ENCODE measurements around the gene CCR4. TPM values are rescaled to one million over a fixed set of nuclear protein-coding genes. Genes with fewer than 3 reads are reported as not detected.

The CCR4 gene
- total and polyA plus RNA-seq, 7 donors, result 0.03 to 0.10 TPM; not detected in 5

DNA sequence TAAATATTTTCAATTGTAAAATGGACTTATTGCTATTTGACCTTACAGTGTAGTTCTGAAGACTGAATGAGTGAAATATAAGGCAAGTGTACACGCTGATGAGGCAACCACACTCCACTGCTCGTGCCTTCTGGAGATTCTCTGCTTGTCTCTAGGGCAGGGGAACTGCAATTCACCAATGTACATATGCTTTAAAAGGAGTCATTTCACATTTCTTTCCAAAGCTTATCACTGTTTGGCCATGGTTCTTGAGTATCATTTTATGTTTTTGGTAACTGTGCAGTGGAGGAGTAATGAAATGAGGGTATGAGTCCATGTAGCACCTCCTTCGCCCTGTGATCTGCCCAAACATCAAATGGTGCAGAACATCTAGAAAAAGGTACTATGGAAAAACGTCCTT is 43.7 kb downstream of the CCR4 start:
- no peak overlapping the region for H3K4me3 ChIP-seq
- TF ChIP-seq CTCF (IDR thresholded peaks at IDR 0.05), result no peak
- intact Hi-C loops (cut with DNase I), result no loop called here
- H3K9me3 ChIP-seq, result no peaks in the 10 kb centered on the region
- ATAC-seq (no peak), DNase-seq (no peak)
- WGBS, 3 donors, result 82 to 88% (median 83%) methylated on average over 4 of the region's 4 CpGs
- H3K4me1 ChIP-seq, result no peaks in the 10 kb centered on the region
- H3K36me3 ChIP-seq (ENCODE audit: insufficient read depth in 1 of 2, low read depth in 1 of 2), result peaks cover 0 to 17% of the 10 kb centered on the region in 2 donors
- no peak overlapping the region for H3K27ac ChIP-seq
- H3K27me3 ChIP-seq (ENCODE audit: insufficient read depth in 3 of 3, low read length in 2 of 3), result no peaks in the 10 kb centered on the region

- intact Hi-C loops (cut with DNase I), result no loop called here
- Histone ChIP-seq H3K9me3 (no peaks in the 10 kb centered on the region), H3K27me3 (ENCODE audit: insufficient read depth in 3 of 3, low read length in 2 of 3) (no peaks in the 10 kb centered on the region), H3K36me3 (ENCODE audit: insufficient read depth in 1 of 2, low read depth in 1 of 2) (peaks cover 0 to 23% of the 10 kb centered on the region in 2 donors), H3K27ac (no peak overlapping the region), H3K4me1 (no peaks in the 10 kb centered on the region), H3K4me3 (no peak overlapping the region)
- ATAC-seq (no peak), DNase-seq (no peak)
- no peak for TF ChIP-seq CTCF (IDR thresholded peaks at IDR 0.05)
- WGBS, 3 donors, result 85 to 86% (median 86%) methylated on average over 5 of the region's 5 CpGs
Observed at GRCh38 chr3:32996048-32996754, 44.8 kb downstream of the CCR4 start.

DNA sequence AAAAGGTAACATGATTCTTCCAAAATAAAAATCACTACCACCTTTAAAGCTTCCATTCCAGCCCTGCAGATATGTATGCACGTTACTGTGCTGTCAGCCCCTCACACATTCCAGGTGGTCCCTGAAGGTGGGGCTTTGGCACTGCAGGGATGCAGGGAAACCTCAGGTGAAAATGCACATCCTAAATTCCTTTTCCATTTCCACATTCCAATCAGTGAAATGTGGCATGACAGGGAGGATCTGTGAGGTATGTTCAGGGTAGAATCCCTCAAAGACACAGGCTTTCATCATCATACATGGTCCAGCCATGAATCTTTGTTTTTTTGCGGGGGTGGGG is 45.3 kb downstream of the CCR4 start:
- no peak for DNase-seq
- intact Hi-C loops (cut with DNase I), result no loop called here
- ATAC-seq, result no peak
- no peaks in the 10 kb centered on the region for H3K4me1 ChIP-seq
- H3K27ac ChIP-seq, result no peak overlapping the region
- peaks cover 0 to 27% of the 10 kb centered on the region in 2 donors for H3K36me3 ChIP-seq (ENCODE audit: insufficient read depth in 1 of 2, low read depth in 1 of 2)
- no peak for TF ChIP-seq CTCF (IDR thresholded peaks at IDR 0.05)
- no peaks in the 10 kb centered on the region for H3K27me3 ChIP-seq (ENCODE audit: insufficient read depth in 3 of 3, low read length in 2 of 3)
- no peak overlapping the region for H3K4me3 ChIP-seq
- no peaks in the 10 kb centered on the region for H3K9me3 ChIP-seq
- WGBS, 3 donors, result 83 to 94% (median 90%) methylated on average over 2 of the region's 2 CpGs

DNA sequence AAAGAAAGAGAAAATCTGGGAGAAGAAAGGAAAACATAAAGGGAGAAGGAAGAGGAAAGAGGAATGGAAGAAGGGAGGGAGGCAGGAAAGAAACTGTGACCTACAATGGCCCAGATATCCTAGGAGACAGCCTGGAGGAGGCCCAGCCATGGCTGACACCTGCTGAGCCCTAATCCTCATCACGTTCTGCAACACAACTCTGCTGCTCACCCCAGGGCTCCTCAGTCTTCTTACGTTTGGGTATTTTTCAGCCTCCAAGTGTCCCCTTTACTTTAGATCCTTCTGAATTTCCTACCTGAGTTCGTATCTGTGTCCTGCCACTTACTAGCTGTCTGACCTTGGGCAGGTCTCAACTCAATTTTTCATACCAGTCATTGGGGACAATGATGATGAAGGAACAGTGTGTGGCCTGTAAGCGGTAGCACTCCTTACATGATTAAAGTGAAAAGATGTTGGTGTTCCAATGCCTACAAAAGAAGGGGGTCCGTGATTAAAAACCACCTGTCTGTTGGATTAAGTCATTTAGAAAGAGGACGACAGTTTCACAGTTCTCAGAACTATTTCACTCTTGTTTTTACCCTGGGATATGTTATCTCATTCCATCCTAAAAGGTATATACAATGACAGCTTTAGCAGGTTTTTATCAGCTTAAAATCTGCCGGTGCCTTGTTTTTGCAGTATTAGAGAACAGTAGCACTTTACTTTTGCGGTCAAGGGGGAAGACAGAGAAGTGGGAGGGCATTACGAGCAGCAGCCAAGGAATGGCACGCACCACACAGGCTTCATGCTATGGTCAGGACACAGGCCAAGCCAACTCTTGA is 47.4 kb downstream of the CCR4 start:
- Histone ChIP-seq H3K27ac (no peak overlapping the region), H3K36me3 (ENCODE audit: insufficient read depth in 1 of 2, low read depth in 1 of 2) (peaks cover 0 to 33% of the 10 kb centered on the region in 2 donors), H3K4me1 (no peaks in the 10 kb centered on the region), H3K4me3 (no peak overlapping the region), H3K9me3 (no peaks in the 10 kb centered on the region), H3K27me3 (ENCODE audit: insufficient read depth in 3 of 3, low read length in 2 of 3) (no peaks in the 10 kb centered on the region)
- ATAC-seq (no peak), DNase-seq (no peak)
- WGBS, 3 donors, result 86 to 92% (median 89%) methylated on average over 10 of the region's 10 CpGs
- TF ChIP-seq CTCF (IDR thresholded peaks at IDR 0.05), result no peak
- intact Hi-C loops (cut with DNase I), result no loop called here
